Naive B cell (primary cell): Measurements from ENCODE around the gene C6orf62. TPM values are rescaled to one million over a fixed set of nuclear protein-coding genes. Genes with fewer than 3 reads are reported as not detected.
"Not testable (repeated sequence)": the region's sequence is repeated elsewhere in the genome, so short reads cannot be mapped to it uniquely, and the experiment has no call there.

Experiments
- ATAC-seq, 2 donors: fragments of 150-1000 bp; cut with Tn5 transposase; 2 replicates each; pipeline ENCODE4 v1.10.0; 2021; ENCODE audit warnings: low read depth in 2 of 2, mild to moderate bottlenecking in 2 of 2, moderate library complexity in 2 of 2
- DNase-seq: peaks from one replicate; pipeline ENCODE4 v3.0.0; 2022
- H3K27ac Mint-ChIP-seq, 6 donors: one replicate each; pipeline ENCODE4 v1.8.0; 2020 to 2022; ENCODE audit warnings: mild to moderate bottlenecking in 6 of 6, mixed read lengths in 6 of 6, moderate library complexity in 5 of 6, inconsistent platforms in 2 of 6
- H3K27me3 Mint-ChIP-seq, 3 donors: one replicate each; pipeline ENCODE4 v1.8.0; 2021 to 2022; ENCODE audit warnings: mixed read lengths in 3 of 3, mild to moderate bottlenecking in 1 of 3
- H3K36me3 Mint-ChIP-seq, 2 donors: one replicate each; pipeline ENCODE4 v1.8.0; 2020 to 2022; ENCODE audit warnings: mixed read lengths in 2 of 2, inconsistent platforms in 1 of 2, mild to moderate bottlenecking in 1 of 2
- H3K4me1 Mint-ChIP-seq, 3 donors: one replicate each; pipeline ENCODE4 v1.8.0; 2020 to 2022; ENCODE audit warnings: mixed read lengths in 3 of 3, inconsistent platforms in 1 of 3, mild to moderate bottlenecking in 1 of 3, moderate library complexity in 1 of 3
- H3K4me3 Mint-ChIP-seq, 8 donors: one replicate each; pipeline ENCODE4 v1.8.0; 2020 to 2022; ENCODE audit warnings: mild to moderate bottlenecking in 8 of 8, mixed read lengths in 8 of 8, moderate library complexity in 8 of 8, inconsistent platforms in 2 of 8
- H3K9me3 Mint-ChIP-seq, 7 donors: one replicate each; pipeline ENCODE4 v1.8.0; 2020 to 2022; ENCODE audit warnings: mixed read lengths in 7 of 7, mild to moderate bottlenecking in 5 of 7, inconsistent platforms in 2 of 7, moderate library complexity in 1 of 7
- polyA plus RNA-seq, 6 donors: library from polyadenylated mRNA; unstranded; fragments of 300-500 nt; fragmentation: Illumina TruSeq; gene quantifications; one replicate each; pipeline ENCODE4 v1.2.3, GENCODE V29; 2021; ENCODE audit warnings: low read depth in 6 of 6

The C6orf62 gene
- polyA plus RNA-seq, 6 donors from 2014 or later: 100 to 145 (median 120) TPM

DNA sequence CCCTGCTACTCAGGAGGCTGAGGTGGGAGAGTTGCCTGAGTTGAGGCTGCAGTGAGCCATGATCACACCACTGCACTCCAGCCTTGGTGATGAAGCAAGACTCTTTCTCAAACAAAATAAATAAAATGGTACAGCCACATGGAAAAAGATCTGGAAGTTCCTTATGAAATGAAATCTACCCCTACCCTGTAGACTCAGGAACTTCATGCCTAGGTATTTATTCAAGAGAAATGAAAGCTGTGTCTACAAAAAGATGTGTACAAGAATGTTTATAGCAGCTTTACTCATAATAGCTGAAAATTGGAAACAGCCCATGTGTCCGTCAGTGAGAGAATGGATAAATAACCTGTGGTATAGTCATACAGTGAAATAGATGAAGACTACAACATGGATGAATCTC is 15.2 kb upstream of the C6orf62 start:
- peaks cover 6 to 29% (median 17%) of the 10 kb centered on the region in 7 donors for H3K9me3 Mint-ChIP-seq
- no peak overlapping the region for H3K4me3 Mint-ChIP-seq
- H3K27me3 Mint-ChIP-seq: peaks cover 0 to 8% (median 0%) of the 10 kb centered on the region in 3 donors
- H3K4me1 Mint-ChIP-seq: peaks cover 0 to 4% (median 4%) of the 10 kb centered on the region in 3 donors
- H3K36me3 Mint-ChIP-seq: peaks cover 5 to 9% of the 10 kb centered on the region in 2 donors
- no peak overlapping the region for H3K27ac Mint-ChIP-seq
- DNase-seq: no peak
- ATAC-seq: no peak

GRCh38 chr6:24731456-24732134 is 12.6 kb upstream of the C6orf62 start:
- not testable (repeated sequence) for H3K36me3 Mint-ChIP-seq, DNase-seq, H3K27me3 Mint-ChIP-seq, H3K4me3 Mint-ChIP-seq, ATAC-seq
- Mint-ChIP-seq H3K4me1 (peaks cover 4 to 13% (median 7%) of the 10 kb centered on the region in 3 donors), H3K9me3 (peaks cover 6 to 29% (median 17%) of the 10 kb centered on the region in 7 donors), H3K27ac (peak overlapping the region in 1 of 6 donors; percentile 12)

DNA sequence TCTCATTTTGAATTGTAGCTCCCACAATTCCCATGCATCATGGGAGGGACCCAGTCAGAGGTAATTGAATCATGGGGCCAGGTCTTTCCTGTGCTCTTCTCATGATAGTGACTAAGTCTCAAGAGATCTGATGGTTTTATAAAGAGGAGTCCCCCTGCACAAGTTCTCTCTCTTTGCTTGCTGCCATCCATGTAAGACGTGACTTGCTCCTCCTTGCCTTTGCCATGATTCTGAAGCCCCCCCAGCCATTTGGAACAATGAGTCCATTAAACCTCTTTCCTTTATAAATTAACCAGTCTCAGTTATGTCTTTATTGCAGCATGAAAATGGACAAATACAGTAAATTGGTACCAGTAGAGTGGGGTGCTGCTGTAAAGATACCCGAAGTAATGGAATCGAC is 11.7 kb upstream of the C6orf62 start:
- not testable (repeated sequence) for H3K27me3 Mint-ChIP-seq, H3K36me3 Mint-ChIP-seq, H3K4me3 Mint-ChIP-seq, ATAC-seq, DNase-seq
- peak overlapping the region in 1 of 6 donors; percentile 7 for H3K27ac Mint-ChIP-seq
- peaks cover 6 to 29% (median 17%) of the 10 kb centered on the region in 7 donors for H3K9me3 Mint-ChIP-seq
- peaks cover 4 to 13% (median 7%) of the 10 kb centered on the region in 3 donors for H3K4me1 Mint-ChIP-seq

DNA sequence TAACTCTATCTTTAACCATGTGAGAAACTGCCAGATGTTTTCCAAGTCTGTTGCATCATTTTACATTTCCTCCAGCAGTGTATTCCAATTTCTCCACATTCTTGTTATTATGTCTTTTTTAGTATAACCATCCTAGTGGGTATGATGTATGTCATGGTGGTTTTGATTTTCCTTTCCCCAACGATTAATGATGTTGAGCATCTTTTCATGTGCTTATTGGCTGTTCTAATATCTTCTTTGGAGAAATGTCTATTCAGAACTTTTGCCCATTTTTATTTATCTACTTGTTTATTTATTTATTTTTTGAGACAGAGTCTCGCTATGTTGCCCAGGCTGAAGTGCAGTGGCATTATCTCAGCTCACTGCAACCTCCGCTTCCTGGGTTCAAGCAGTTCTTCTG is 4.3 kb upstream of the C6orf62 start:
- H3K27me3 Mint-ChIP-seq: peaks cover 0 to 5% (median 0%) of the 10 kb centered on the region in 3 donors
- peaks cover 17 to 31% (median 22%) of the 10 kb centered on the region in 3 donors for H3K4me1 Mint-ChIP-seq
- ATAC-seq (no peak), DNase-seq (no peak)
- H3K27ac Mint-ChIP-seq: peak overlapping the region in 3 of 6 donors; percentile 27 to 44 (median 36)
- H3K36me3 Mint-ChIP-seq: peaks cover 0 to 15% of the 10 kb centered on the region in 2 donors
- peaks cover 0 to 2% (median 0%) of the 10 kb centered on the region in 7 donors for H3K9me3 Mint-ChIP-seq
- peak overlapping the region in 3 of 8 donors; percentile 3 to 62 (median 29) for H3K4me3 Mint-ChIP-seq

DNA sequence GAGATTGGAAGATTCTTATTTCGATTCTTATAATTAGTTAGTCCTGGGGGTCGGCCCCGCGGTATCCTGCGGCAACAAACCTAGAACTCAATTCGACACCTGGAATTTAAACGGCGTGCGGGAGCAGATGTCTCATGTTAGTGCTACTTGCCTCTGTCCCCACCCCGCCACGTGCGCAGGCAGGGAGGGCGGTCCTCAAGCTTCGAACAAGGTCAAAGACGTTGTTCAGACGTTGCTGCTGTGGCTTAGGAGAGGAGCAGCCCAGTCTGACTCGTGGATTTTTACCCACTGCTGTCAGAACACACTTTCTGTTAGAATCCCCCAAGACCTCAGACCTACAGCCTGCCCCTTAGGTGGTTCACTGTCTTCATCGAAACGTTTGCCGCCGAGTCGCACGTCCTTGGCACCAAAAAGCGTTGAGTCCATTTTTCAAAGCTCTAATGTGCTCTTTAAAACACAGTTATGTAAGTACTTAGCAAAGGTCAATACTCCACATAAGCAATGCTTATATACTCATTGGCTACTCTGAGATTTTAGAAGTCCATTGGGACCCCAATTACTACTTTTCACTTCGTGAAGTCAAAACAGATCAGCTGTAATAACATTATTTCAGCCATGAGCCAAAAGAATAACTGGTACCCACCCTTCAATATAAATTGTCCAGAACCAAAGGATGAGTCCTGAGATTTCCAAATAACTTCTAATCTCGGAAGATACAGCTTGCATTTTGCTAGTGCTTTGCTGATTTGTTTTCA is 2.7 kb upstream of the C6orf62 start:
- peak; percentile 52 to 55 for ATAC-seq
- Mint-ChIP-seq H3K9me3 (peaks cover 0 to 2% (median 0%) of the 10 kb centered on the region in 7 donors), H3K4me1 (peaks cover 24 to 42% (median 38%) of the 10 kb centered on the region in 3 donors), H3K4me3 (peak overlapping the region; percentile 90 to 100 (median 96)), H3K27ac (peak overlapping the region; percentile 98 to 100 (median 100)), H3K36me3 (peaks cover 4 to 15% of the 10 kb centered on the region in 2 donors), H3K27me3 (peaks cover 0 to 5% (median 0%) of the 10 kb centered on the region in 3 donors)
- no peak for DNase-seq

DNA sequence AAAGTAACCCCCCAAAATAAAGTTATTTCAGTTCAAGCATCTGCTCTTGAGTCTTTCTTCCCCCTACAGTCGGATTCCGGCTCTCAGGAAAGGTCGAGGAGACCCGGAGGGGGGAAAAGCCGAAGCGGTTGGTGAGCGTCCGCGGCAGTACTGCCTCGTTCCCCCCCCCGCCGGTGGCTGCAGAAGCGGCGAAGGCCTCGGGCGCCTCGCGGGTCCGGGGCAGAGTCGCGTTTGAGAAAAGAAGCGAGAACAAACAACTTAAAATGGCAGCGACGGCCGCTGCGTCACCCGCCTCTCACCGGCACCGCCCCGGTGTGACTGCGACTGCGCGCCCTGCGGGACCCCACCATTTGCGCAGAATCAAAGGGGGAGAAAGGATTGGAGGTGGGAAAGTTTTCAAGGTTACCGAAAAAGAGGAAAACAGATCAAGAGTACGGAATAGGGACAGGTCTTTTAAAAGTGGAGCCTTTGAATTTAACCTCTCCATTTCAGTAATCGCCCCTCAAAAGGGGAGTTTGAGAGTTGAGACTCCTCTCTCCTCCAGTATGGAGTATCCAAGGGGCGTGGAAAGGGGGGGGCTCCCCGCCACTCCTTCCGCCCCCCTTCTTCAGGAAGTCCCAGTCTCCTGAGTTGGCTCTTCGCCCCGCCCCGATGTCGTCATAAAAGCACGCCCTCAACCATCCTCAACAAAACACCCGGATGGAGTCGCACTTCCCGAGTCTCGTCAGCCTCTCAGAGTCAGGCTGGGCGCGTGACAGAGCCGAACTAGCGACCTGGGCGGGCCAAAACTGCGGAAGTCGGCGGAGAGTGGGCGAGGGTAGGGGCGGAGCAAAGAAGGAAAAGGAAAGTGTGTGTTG is 1.9 kb upstream of the C6orf62 start:
- Mint-ChIP-seq H3K36me3 (peaks cover 4 to 15% of the 10 kb centered on the region in 2 donors), H3K27ac (peak overlapping the region; percentile 98 to 100 (median 100)), H3K9me3 (peaks cover 0 to 2% (median 0%) of the 10 kb centered on the region in 7 donors), H3K4me1 (peaks cover 24 to 46% (median 42%) of the 10 kb centered on the region in 3 donors), H3K4me3 (peak overlapping the region; percentile 90 to 100 (median 96)), H3K27me3 (no peaks in the 10 kb centered on the region)
- peak; percentile 78 to 83 for ATAC-seq
- DNase-seq: peak; percentile 100

- H3K27me3 Mint-ChIP-seq: no peaks in the 10 kb centered on the region
- peak overlapping the region; percentile 98 to 100 (median 100) for H3K27ac Mint-ChIP-seq
- H3K4me3 Mint-ChIP-seq: peak overlapping the region; percentile 90 to 100 (median 96)
- peaks cover 24 to 53% (median 49%) of the 10 kb centered on the region in 3 donors for H3K4me1 Mint-ChIP-seq
- peaks cover 0 to 2% (median 0%) of the 10 kb centered on the region in 7 donors for H3K9me3 Mint-ChIP-seq
- peaks cover 4 to 15% of the 10 kb centered on the region in 2 donors for H3K36me3 Mint-ChIP-seq
- peak; percentile 78 for DNase-seq
- ATAC-seq: peak; percentile 31 to 32
Measured at GRCh38 chr6:24720131-24720603, 1.2 kb upstream of the C6orf62 start.

DNA sequence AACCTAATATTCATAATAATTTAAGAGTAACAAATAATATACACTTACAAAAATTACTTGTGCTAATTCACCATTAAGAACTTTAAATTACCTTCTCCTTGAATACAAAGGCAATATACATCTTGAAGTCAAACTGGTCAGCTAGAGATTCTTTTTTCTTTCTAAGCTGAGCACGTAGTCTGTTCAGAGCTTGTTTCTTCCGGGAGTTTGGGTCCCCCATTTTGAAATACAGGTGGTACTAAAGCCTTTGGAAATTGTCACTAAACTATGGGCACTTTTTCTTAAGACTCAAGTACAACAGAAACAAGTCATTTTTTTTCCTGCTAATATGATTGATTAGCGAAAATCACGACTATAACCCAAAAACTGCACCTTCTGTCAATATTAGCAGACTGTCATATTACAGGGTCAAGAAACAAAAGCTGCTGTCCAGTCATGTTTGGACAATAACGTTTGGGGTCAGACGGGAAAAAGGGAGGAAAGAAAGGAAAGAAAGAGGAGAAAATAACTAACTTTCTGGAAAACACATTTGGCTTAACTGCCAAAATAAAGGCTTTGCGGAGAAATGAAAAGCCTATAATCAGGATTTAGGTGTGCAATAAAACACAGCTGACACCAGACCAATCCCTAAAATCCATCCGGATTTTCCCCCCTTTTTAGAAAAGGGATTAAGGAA is 367 bp downstream of the C6orf62 start:
- ATAC-seq: no peak
- Mint-ChIP-seq H3K9me3 (peaks cover 0 to 2% (median 0%) of the 10 kb centered on the region in 7 donors), H3K36me3 (peaks cover 4 to 15% of the 10 kb centered on the region in 2 donors), H3K4me1 (peaks cover 24 to 61% (median 49%) of the 10 kb centered on the region in 3 donors), H3K27me3 (no peaks in the 10 kb centered on the region), H3K4me3 (peak overlapping the region in 7 of 8 donors; percentile 85 to 100 (median 95)), H3K27ac (peak overlapping the region; percentile 94 to 100 (median 98))
- no peak for DNase-seq

- DNase-seq, ATAC-seq, H3K27me3 Mint-ChIP-seq, H3K9me3 Mint-ChIP-seq: not testable (repeated sequence)
- H3K4me1 Mint-ChIP-seq: peaks cover 29 to 71% (median 63%) of the 10 kb centered on the region in 3 donors
- H3K36me3 Mint-ChIP-seq: peaks cover 10 to 15% of the 10 kb centered on the region in 2 donors
- H3K4me3 Mint-ChIP-seq: peak overlapping the region; percentile 32 to 98 (median 69)
- H3K27ac Mint-ChIP-seq: peak overlapping the region in 3 of 6 donors; percentile 28 to 99 (median 47)
Measured at GRCh38 chr6:24716602-24717148, 2.3 kb downstream of the C6orf62 start.

GRCh38 chr6:24710519-24711303 is 8.2 kb downstream of the C6orf62 start:
- Mint-ChIP-seq H3K9me3 (no peaks in the 10 kb centered on the region), H3K4me3 (no peak overlapping the region), H3K27ac (peak overlapping the region in 2 of 6 donors; percentile 43 to 48), H3K27me3 (no peaks in the 10 kb centered on the region), H3K4me1 (peaks cover 22 to 46% (median 40%) of the 10 kb centered on the region in 3 donors), H3K36me3 (peaks cover 8% of the 10 kb centered on the region in 2 donors)
- ATAC-seq (no peak), DNase-seq (no peak)

- DNase-seq: no peak
- Mint-ChIP-seq H3K4me1 (peaks cover 23 to 36% (median 33%) of the 10 kb centered on the region in 3 donors), H3K27ac (peak overlapping the region in 2 of 6 donors; percentile 27 to 44), H3K4me3 (no peak overlapping the region), H3K36me3 (peaks cover 8 to 14% of the 10 kb centered on the region in 2 donors), H3K9me3 (no peaks in the 10 kb centered on the region), H3K27me3 (no peaks in the 10 kb centered on the region)
- peak; percentile 30 to 41 for ATAC-seq
Measured at GRCh38 chr6:24709014-24709711, 9.8 kb downstream of the C6orf62 start.
